GM18505 (cell line): ENCODE data around the gene UROS.

Experiments used
- ATAC-seq: cut with Tn5 transposase; IDR thresholded peaks from one replicate; pipeline ENCODE4 v1.9.1; 2021; ENCODE audit not compliant: unreplicated experiment
- POLR2A ChIP-seq: IDR thresholded peaks from 4 replicates; pipeline ENCODE4 v1.6.1; 2011; ENCODE audit warnings: borderline replicate concordance; ENCODE audit not compliant: insufficient read depth, insufficient read length; ENCODE audit errors: extremely low read depth

The UROS gene

DNA sequence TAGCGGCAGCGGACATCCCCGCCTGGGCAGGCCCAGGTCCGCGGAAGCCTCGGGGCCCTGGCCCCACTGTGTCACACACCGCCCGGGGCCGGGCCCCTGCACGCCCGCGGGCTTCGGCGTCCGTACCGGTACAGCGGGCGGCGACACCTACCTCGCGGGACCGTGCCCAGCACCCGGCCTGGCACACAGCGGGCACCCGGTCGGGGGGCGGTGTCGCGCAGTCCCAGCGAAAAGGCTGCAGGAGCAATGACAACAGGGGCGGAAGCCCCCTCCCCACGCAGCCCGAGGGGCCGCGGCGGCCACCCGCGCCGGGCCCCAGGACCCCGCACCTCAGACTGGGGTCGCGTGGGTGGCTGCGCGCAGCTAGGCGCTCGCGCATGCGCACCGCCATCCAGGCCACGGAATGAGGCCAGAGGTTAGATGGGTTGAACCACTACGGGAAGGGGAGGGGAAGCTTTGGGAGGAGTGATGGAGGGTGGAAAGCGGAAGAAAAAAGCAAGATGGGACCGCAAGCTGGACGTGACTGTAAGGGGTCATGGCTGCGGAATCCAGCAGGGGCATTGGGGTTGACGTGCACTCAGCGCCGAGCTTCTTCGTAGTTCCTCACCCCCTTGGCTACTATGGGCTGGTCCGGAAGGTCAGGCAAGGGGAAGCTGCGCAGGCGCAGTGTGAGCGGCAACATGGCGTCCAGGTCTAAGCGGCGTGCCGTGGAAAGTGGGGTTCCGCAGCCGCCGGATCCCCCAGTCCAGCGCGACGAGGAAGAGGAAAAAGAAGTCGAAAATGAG, at the start of gene UROS, which contains the start of gene BCCIP:
Gene UROS, minus strand, starts transcription at position 381 of the 785 bp plus-strand sequence. CDS start 6,759 bp downstream, outside the sequence.
Gene BCCIP, plus strand, starts transcription at position 669 of the 785 bp plus-strand sequence. Its CDS starts 12 bp downstream, at position 681.
- ATAC-seq = peak; percentile 85
- peak; percentile 78 for TF ChIP-seq POLR2A

DNA sequence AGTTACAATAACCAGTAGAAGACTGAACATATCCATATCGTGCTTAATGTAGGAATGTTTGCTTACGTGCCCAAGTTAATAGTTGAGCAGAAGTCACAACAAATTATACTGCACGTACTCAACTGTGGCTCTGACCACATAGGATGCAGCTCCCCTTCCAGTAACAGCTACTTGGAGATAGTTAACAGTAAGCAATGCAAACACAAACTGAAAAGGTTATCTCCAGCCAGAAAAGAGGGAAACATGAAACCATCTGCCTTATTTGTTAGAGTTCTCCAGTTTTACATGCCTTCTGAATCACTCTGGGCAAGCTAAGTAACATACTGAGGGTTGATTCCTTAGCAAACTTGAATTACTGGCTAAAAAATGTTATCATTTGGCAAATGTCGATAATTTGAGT, 48.3 kb upstream of the UROS start:
- no peak for TF ChIP-seq POLR2A
- no peak for ATAC-seq

DNA sequence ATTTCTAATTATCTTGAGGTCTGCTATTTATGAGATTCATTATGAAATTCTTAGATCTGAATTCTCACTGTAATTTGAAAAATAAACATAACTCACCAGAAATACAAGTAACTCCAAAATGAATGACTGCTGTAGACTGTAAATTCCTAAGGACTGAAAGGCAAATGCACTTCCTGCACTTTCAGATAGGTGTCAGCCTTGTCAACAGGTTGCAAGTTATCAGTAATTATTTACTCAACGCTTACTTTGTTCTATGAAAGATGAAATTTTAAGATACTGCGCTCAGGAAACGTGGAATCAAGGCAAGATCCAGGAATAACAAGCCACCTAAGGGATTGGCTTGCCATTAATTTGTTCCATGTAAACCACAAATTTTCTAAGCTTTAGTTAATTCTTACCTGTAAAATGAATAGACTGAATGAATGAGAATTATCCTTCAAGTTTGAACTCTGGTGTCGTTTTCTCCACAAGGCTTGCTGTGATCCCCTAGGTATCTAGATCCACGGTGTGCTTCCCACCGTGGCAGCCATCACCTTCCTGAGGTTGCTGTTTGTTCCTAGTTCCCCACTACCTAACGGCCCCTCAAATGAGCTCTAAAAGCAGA, 45.4 kb upstream of the UROS start:
- TF ChIP-seq POLR2A = no peak
- no peak for ATAC-seq

DNA sequence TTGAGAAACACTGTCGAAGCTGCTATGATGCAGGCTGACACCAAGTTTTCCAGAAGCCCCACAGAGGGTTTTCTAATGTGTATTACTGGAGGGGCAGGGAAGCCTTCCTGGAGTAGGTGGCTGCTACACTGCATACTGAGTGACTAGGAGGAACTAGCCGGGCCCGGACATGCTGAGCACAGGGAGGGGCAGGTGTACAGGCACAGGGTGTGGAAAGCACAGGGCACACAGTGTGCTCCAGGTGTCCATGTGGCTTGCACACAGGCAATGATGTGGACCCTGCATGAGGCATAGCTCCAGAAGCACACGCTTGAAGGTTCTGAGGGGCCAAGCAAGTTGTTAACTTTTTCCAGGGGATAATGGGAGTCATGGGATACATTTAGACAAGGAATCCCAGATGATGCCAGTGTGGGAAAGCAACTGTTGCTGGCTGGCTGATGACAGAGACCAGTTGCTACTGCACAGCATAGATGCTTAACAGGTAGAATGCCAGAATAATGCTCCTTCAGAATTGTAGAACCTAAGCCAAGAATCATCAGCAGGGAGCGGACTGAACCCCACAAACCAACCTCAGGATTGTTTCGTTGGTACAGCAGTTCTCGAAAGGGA, 43.5 kb upstream of the UROS start:
- no peak for TF ChIP-seq POLR2A
- no peak for ATAC-seq

DNA sequence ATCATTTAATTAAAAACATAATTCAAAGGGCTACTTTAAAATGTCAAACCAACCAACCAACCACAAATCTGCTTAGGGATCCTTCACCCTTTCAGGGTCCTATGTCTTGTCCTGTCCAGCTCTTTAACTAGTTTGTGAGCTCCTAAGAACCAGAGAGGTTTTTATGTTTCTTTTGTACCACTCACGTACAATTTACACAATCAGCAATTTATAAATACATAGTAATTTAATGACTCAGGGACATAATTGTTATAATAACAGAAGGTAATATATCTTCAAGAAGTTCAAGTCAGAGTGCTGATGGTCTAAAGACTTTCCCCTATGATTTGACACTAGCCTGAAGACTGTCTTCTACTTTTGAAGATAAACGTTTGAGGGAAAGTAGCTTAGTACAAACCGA, 42.1 kb upstream of the UROS start:
- TF ChIP-seq POLR2A = no peak
- ATAC-seq = no peak

DNA sequence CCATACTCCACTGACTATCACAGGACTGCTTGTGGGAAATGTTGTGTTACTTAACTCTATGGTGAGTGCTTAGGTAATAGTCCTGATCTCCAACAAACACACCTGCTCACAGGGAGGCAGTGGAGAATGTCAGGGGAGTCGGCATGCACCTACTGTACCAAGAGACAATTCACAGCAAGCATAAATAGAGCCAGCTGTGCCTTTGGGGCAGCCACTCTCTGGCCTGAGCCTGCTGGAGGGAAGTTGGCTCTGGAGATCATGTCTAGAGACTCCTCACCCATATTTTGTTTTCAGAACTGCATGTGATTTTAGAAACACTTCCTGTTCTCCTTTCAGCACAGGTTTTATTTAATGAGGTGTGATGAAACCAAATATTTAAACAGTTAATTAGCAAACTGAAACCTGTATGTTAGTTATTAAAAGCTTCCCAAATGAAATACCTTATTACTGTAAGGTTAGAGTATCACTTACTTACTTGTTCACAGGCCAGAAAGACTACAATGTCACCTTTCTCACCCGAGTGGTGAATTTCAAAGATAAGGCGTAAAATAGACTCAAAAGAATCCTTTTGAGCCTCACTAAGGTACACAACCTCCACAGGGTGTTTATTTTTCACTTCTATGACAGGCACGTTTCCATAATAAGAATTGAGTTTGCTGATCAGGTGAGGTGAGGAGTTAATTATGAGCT, 36.2 kb upstream of the UROS start:
- no peak for TF ChIP-seq POLR2A
- no peak for ATAC-seq

DNA sequence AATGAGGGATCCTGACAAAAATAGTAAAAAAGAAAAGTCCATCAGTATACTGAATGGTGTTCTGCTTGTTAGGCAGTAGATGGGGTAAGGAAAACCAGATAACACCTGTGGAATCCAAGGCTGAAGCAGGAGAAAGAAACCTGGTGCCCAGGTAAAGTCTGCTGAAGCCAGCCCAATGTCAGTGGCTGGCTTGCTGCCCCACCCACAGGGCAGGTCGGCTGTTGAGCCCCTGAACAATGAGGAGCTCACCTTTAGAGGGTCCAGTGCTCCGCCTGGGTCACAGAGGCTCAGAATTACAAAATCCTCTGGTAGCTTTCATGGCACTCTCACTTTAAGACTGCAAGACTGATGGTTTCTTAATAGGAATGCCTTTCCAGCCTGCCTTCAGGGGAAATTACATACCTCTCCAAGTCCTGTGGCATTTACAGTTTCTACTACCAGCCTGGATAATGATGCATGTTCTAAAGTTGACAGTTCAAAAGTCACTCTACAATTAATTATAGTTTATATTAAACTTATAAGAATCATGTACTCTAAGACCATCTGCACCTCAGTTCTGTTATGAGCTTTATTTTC, 34.2 kb upstream of the UROS start:
- ATAC-seq = no peak
- no peak for TF ChIP-seq POLR2A

DNA sequence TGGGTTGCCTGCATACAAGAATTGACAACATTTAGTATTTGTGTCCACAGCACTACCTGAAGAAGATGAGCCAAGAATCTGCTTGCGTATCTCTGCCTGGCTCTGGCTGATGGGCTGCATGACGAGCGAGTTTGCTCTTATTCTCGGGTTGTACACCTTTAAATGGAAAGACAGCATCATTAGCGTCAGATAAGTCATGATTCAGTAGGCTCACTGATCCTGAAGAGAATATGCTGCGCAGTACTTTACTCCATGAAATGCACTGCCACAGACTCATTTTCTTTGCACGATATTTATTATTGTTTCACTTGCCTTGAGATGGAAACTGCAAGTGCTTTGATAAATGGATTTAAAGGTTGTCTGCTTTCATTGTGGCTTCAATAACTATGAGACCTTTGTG, 29.4 kb upstream of the UROS start:
- ATAC-seq = no peak
- no peak for TF ChIP-seq POLR2A

DNA sequence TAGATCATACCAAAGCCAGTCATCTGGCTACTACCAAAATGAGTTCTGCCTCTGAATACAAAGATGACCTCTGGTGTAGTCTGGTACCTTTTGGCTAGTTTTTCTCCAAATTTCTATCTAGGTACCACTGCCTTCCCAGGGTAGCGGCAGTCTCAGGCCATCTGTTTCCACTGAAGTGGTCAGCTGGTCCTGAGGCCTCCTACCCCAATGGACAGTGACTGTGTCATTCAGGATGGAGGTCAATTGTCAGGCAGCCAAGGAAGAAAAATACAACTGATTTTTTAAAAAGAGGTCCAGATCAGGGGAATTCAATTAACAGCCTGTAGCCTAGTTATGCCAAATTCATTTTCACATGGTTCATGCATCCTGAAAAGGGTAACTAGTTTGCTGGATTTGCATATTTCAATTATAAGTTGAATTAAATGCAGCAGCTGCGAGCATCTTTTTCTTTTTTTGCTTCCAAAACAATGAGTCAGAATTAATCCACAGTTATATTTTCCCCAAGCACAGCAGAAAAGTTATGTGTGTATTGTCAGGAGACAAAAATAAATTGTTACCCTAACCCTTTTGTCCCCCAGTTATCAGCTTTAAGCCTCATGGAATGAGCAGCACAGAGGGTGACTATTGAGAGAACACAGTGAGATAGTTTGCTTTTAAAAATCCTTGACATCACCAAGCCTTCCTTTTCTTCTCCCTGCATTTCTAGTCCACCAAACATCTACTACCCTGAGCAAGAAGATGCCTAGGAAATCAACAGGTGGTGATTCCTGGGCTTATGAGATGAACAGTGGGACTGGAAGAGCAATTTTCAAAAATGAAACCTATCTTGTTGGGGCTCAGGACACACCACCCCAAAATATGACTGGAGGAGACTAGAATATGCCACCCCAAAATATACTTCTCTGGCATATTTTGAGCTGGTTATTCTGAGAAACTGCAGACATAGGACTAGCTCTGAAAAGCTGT, 28.0 kb upstream of the UROS start:
- ATAC-seq = no peak
- no peak for TF ChIP-seq POLR2A

DNA sequence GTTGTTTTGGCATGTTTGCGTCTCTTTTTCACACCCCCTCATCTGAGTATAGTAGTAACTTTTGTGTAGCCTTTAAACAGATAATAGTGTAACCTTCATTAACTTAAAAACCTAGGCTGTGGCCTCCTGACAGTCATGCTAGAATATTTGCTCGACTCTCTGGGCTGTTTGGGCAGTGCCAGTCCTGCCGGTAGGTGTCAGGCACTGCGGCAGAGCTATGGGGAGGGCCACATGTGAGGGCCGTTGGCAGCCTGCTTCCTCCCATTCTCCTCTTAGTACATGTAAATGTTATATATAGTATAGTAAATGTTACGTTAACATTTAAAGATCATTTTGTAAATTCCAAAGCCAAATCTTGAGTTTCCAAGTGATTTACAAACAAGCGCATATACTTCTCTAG, 26.4 kb upstream of the UROS start:
- no peak for TF ChIP-seq POLR2A

DNA sequence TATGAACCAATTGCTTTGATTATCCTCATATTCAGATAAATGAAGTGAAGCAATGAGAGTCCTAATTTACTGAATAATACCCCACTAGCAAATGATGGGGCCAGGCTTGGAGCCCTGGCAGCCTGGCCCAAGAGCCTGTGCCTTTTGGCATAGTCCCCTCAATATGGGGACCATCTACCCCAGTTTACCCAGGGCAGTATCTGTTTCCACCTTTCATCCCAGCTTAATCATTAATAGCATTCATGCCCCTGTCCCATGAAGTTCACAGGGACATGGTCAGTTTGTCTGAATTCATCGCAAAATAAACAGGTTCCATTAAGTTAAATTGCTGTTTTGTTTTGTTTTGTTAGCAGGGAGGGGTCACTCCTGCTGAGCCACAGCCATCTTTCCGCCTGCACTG, 25.8 kb upstream of the UROS start:
- no peak for ATAC-seq

More for the DNA sequence above, 26.4 kb upstream of the UROS start:
- no peak for ATAC-seq

DNA sequence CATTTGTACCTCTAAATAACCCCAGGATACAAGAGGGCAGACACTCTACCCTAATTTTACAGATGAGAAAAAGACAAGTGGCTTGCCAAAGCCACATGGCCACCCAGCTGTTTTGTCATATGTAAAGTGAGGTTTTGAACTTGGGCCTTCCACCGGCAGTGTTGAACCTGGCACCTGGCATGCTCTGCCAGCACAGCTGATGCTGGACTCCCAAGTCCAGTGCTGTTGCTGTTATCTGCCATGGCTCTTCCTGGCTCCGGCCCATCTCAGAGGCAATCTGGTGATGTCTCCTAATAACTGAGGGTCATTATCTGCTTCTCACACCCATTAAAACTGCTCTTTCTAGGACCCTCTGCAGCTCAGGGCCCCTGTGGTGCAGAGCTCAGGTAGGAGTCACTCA, 25.3 kb upstream of the UROS start:
- no peak for ATAC-seq
- no peak for TF ChIP-seq POLR2A

More for the DNA sequence above, 25.8 kb upstream of the UROS start:
- no peak for TF ChIP-seq POLR2A

DNA sequence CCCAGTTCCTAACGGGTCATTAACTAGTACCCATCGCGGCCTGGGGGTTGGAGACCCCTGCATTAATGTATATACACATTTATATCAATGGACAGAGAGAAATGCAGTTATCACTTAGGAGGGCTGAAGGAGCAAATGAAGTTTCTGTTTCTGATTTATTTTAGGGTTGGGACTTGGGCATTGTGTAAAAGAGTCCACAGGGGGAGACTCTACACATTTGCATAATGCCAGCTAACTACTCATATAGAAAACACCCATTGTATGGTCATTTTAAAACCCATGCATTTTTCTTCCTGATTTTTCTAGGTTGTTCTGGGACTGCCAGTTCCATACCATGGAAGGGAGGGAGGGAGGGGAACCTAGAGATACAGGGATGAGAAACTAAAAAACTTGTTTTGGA, 23.8 kb upstream of the UROS start:
- ATAC-seq = no peak
- no peak for TF ChIP-seq POLR2A

DNA sequence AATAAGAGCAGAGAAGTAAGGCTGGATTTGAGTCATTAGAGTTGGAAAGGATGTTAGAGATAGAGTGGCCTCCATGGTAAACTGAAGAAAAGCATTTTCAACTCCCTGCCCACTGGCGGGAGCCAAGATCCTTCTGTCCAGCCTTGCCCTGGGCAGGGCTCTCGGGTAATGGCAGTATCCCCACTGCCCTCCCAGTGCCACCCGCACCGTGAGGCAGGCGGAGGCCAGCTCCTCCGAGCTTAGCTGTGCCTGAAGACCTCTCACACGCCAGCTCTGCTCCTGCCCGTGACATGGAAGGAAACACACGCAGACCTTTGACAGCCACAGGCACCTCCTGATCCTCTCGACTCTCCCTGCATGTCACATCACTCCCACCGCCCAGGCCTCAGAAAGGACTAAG, 22.6 kb upstream of the UROS start:
- no peak for TF ChIP-seq POLR2A
- no peak for ATAC-seq
